Ascending aorta (tissue), 2 donors: ENCODE data around the gene TMEM178B. TPM values are rescaled to one million over a fixed set of nuclear protein-coding genes. Genes with fewer than 3 reads are reported as not detected.

Source experiments
- DNase-seq, 2 donors: peaks; one replicate each; pipeline ENCODE4 v3.0.0-alpha.2; 2019; ENCODE audit warnings: low spot score in 2 of 2
- H3K27ac ChIP-seq, 2 donors: fragments of 200-600 bp; sonication (generic); one replicate each; pipeline ENCODE4 v1.5.1; 2016 to 2017; ENCODE audit warnings: mild to moderate bottlenecking in 1 of 2
- H3K27me3 ChIP-seq: fragments of 200-600 bp; sonication (generic); one replicate; pipeline ENCODE4 v1.5.1; 2017
- H3K36me3 ChIP-seq, 2 donors: fragments of 200-600 bp; sonication (generic); one replicate each; pipeline ENCODE4 v1.5.1; 2016
- H3K4me1 ChIP-seq, 2 donors: fragments of 200-600 bp; sonication (generic); one replicate each; pipeline ENCODE4 v1.5.1; 2016 to 2017; ENCODE audit warnings: mild to moderate bottlenecking in 1 of 2
- H3K4me3 ChIP-seq, 2 donors: fragments of 200-600 bp; sonication (generic); one replicate each; pipeline ENCODE4 v1.5.1; 2016 to 2017; ENCODE audit warnings: mild to moderate bottlenecking in 1 of 2
- H3K9me3 ChIP-seq, 2 donors: fragments of 200-600 bp; sonication (generic); one replicate each; pipeline ENCODE4 v1.5.1; 2016
- CTCF ChIP-seq, 3 experiments: fragments of 200-600 bp in 2 of 3; fragments of 450-650 bp in 1 of 3; sonication (generic) in 2 of 3; IDR thresholded peaks; one replicate each; pipeline ENCODE4 v1.5.1; 2016 to 2019; ENCODE audit warnings: antibody characterized with exemption in 3 of 3, mild to moderate bottlenecking in 1 of 3, moderate library complexity in 1 of 3
- intact Hi-C: fragments of 100-400 bp; cut with DNase I; formaldehyde crosslinking; loops from one replicate; pipeline ENCODE4 v1.15.1; 2023
- total RNA-seq: library from RNA; depleted of rRNA; stranded (reverse); fragments of >200 nt; gene quantifications from one replicate; pipeline ENCODE4 v1.1.0, GENCODE V29; 2016

TMEM178B gene
- total RNA-seq, 1 donor from 2014 or later = 1.9 TPM

GRCh38 chr7:141427134-141427533, 353.3 kb downstream of the TMEM178B start:
- intact Hi-C loops = no loop called here
- H3K4me1 ChIP-seq = no peaks in the 10 kb centered on the region
- H3K9me3 ChIP-seq = no peaks in the 10 kb centered on the region
- no peaks in the 10 kb centered on the region for H3K27me3 ChIP-seq
- no peaks in the 10 kb centered on the region for H3K36me3 ChIP-seq
- TF ChIP-seq CTCF (IDR thresholded peaks at IDR 0.05) = no peak
- no peak for DNase-seq
- H3K4me3 ChIP-seq = no peak overlapping the region
- H3K27ac ChIP-seq = no peak overlapping the region

DNA sequence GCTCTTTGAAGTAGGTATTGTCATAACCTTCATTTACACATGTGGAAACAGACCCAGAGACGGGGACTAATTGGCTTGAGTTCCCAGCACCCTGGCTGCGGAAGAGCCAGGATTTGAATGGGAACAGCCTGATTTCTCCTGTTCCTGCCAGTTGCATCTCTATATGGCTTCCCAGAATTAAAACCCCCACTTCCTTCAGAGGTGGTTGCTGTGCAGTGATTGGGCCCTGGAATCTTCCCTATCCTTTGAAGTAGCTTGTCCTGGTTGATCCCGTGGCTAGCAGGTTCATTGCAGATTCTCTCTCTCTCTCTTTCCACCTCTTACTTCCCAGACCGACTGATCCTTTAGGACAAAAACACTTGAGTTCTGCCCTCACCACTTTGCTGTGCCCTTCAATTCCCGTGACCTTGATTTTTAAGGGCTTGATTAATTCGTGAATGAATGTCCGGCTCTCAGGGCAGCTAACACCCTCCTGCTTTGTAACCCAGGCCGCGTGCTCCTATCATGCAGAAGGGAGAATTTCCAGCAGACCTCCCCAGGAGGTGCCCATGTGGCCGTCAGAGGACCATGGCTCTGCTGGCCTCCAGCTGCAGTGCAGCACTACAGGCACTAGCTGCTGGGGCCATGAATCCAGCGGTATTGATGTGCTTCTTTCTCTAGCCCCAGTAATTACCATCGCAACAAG, 356.7 kb downstream of the TMEM178B start:
- DNase-seq = no peak
- intact Hi-C loops = no loop called here
- Histone ChIP-seq H3K9me3 (no peaks in the 10 kb centered on the region), H3K27me3 (no peaks in the 10 kb centered on the region), H3K4me1 (no peaks in the 10 kb centered on the region), H3K27ac (no peak overlapping the region), H3K36me3 (no peaks in the 10 kb centered on the region), H3K4me3 (no peak overlapping the region)
- no peak for TF ChIP-seq CTCF (IDR thresholded peaks at IDR 0.05)

GRCh38 chr7:141431140-141431479, 357.2 kb downstream of the TMEM178B start:
- Histone ChIP-seq H3K36me3 (no peaks in the 10 kb centered on the region), H3K4me3 (no peak overlapping the region), H3K27me3 (no peaks in the 10 kb centered on the region), H3K9me3 (no peaks in the 10 kb centered on the region), H3K4me1 (no peaks in the 10 kb centered on the region), H3K27ac (no peak overlapping the region)
- intact Hi-C loops = no loop called here
- no peak for TF ChIP-seq CTCF (IDR thresholded peaks at IDR 0.05)
- DNase-seq = no peak

GRCh38 chr7:141431711-141432110, 357.8 kb downstream of the TMEM178B start:
- H3K36me3 ChIP-seq = no peaks in the 10 kb centered on the region
- no peaks in the 10 kb centered on the region for H3K4me1 ChIP-seq
- no peaks in the 10 kb centered on the region for H3K27me3 ChIP-seq
- intact Hi-C loops = no loop called here
- no peak overlapping the region for H3K27ac ChIP-seq
- no peak for DNase-seq
- H3K4me3 ChIP-seq = no peak overlapping the region
- no peak for TF ChIP-seq CTCF (IDR thresholded peaks at IDR 0.05)
- H3K9me3 ChIP-seq = no peaks in the 10 kb centered on the region

DNA sequence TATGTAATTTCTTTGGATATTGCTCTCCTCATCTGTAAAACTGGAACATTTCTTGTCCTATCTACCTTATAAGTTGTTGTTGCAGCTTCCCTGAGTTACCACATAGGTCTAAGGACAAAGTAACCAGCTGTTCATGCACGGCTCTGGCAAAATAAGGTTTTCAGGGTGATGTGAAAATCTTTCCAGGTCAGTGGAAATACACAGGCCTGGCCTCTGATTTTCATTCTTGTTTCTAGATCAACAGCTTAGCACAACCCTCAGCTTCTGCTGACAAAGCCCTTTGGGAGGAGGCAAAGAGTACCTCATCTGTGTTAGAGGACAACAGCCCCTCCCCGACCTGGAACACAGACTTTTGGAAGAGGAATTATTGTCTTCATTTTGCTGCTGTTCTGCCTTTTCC, 359.8 kb downstream of the TMEM178B start:
- no peaks in the 10 kb centered on the region for H3K36me3 ChIP-seq
- H3K27ac ChIP-seq = no peak overlapping the region
- no peaks in the 10 kb centered on the region for H3K27me3 ChIP-seq
- DNase-seq = no peak
- no peaks in the 10 kb centered on the region for H3K9me3 ChIP-seq
- H3K4me3 ChIP-seq = no peak overlapping the region
- intact Hi-C loops = no loop called here
- H3K4me1 ChIP-seq = no peaks in the 10 kb centered on the region
- TF ChIP-seq CTCF (IDR thresholded peaks at IDR 0.05) = no peak

DNA sequence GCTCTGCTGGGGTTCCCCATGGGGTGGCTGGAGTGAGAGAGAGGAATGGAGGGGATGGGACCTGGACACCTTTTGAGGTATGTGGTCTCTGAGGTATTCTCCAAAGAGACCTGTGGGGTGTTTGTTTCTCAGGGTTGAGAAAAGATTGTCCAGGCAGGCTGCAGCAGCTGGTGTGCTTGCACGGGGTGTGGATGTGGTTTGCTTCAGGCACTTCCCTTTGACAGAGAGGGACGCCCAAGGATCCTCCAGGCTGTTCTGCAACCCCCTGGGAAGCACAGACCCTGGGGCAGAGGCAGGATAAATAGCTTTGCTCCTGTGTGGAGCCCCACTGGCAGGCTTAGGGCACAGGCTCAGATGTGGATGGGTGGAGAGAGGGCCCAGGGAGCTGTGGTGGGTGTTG, 362.3 kb downstream of the TMEM178B start:
- no peak overlapping the region for H3K27ac ChIP-seq
- TF ChIP-seq CTCF (IDR thresholded peaks at IDR 0.05) = no peak
- no peaks in the 10 kb centered on the region for H3K36me3 ChIP-seq
- no peaks in the 10 kb centered on the region for H3K27me3 ChIP-seq
- H3K9me3 ChIP-seq = no peaks in the 10 kb centered on the region
- no peak overlapping the region for H3K4me3 ChIP-seq
- intact Hi-C loops = no loop called here
- H3K4me1 ChIP-seq = no peaks in the 10 kb centered on the region
- DNase-seq = no peak
